K562 (cell line): ENCODE results near the gene ARMC7. TPM values are rescaled to one million over a fixed set of nuclear protein-coding genes. Genes with fewer than 3 reads are reported as not detected.

Experiments used
- CBFA2T3 ChIP-seq: fragments of 450-650 bp; IDR thresholded peaks from 2 replicates; pipeline ENCODE4 v1.6.1; 2017
- CHD2 ChIP-seq: IDR thresholded peaks from 2 replicates; pipeline ENCODE4 v1.6.1; 2011; ENCODE audit warnings: low read depth, low read length
- CTCF ChIP-seq, 3 experiments: IDR thresholded peaks in 2 of 3; conservative IDR thresholded peaks in 1 of 3; 2 replicates each; pipeline ENCODE4 v1.5.1; 2011 to 2012; ENCODE audit warnings: low read length in 3 of 3, mild to moderate bottlenecking in 3 of 3, control low read depth in 2 of 3, improper control_type of control experiment in 1 of 3, inconsistent platforms in 1 of 3, low read depth in 1 of 3, mixed read lengths in 1 of 3, moderate library complexity in 1 of 3; ENCODE audit not compliant: insufficient read depth in 2 of 3
- ETV5 ChIP-seq: sonication (generic); formaldehyde crosslinking; IDR thresholded peaks from 2 replicates; pipeline ENCODE4 v1.4.0; 2020; ENCODE audit warnings: low read depth, mild to moderate bottlenecking, missing genetic modification reagents
- HMBOX1 ChIP-seq: sonication (generic); IDR thresholded peaks from 2 replicates; pipeline ENCODE4 v1.6.1; 2016
- KAT8 ChIP-seq: fragments of 450-650 bp; IDR thresholded peaks from 2 replicates; pipeline ENCODE4 v1.6.1; 2016; ENCODE audit warnings: low read depth, mild to moderate bottlenecking
- KDM1A ChIP-seq, 2 experiments: fragments of 450-650 bp; IDR thresholded peaks; 2 replicates each; pipeline ENCODE4 v1.6.1; 2016; ENCODE audit warnings: mild to moderate bottlenecking in 2 of 2
- LARP7 ChIP-seq: fragments of 450-650 bp; IDR thresholded peaks from 2 replicates; pipeline ENCODE4 v1.6.1; 2016
- MAFF ChIP-seq: IDR thresholded peaks from 2 replicates; pipeline ENCODE4 v1.6.1; 2012; ENCODE audit warnings: low read length, improper control_type of control experiment
- MCM7 ChIP-seq, 2 experiments: fragments of 450-650 bp; IDR thresholded peaks; 2 replicates each; pipeline ENCODE4 v1.6.1; 2016 to 2018
- MEIS2 ChIP-seq: fragments of 450-650 bp; IDR thresholded peaks from 2 replicates; pipeline ENCODE4 v1.6.1; 2014; ENCODE audit warnings: mild to moderate bottlenecking; ENCODE audit not compliant: partially characterized antibody
- PHF20 ChIP-seq: fragments of 450-650 bp; IDR thresholded peaks from 2 replicates; pipeline ENCODE4 v1.6.1; 2018; ENCODE audit not compliant: partially characterized antibody
- PHF21A ChIP-seq: fragments of 450-650 bp; IDR thresholded peaks from 2 replicates; pipeline ENCODE4 v1.6.1; 2017; ENCODE audit warnings: low read depth, borderline replicate concordance
- RBFOX2 ChIP-seq: fragments of 200-400 bp; formaldehyde crosslinking; IDR thresholded peaks from 2 replicates; pipeline ENCODE4 v1.6.1; 2017; ENCODE audit warnings: low read depth, mild to moderate bottlenecking, low read length, moderate library complexity
- RBM17 ChIP-seq: fragments of 200-400 bp; formaldehyde crosslinking; IDR thresholded peaks from 2 replicates; pipeline ENCODE4 v1.6.1; 2017; ENCODE audit warnings: low read depth, mild to moderate bottlenecking, low read length, borderline replicate concordance
- RCOR1 ChIP-seq, 2 experiments: IDR thresholded peaks; 2 replicates each; pipeline ENCODE4 v1.6.1; 2012; ENCODE audit warnings: low read depth in 2 of 2, low read length in 2 of 2, borderline replicate concordance in 1 of 2, improper control_type of control experiment in 1 of 2
- SMAD1 ChIP-seq: fragments of 150-350 bp; IDR thresholded peaks from 2 replicates; pipeline ENCODE4 v1.6.1; 2014; ENCODE audit warnings: low read length, low read depth; ENCODE audit not compliant: partially characterized antibody
- SMAD3 ChIP-seq: fragments of 450-650 bp; formaldehyde crosslinking; conservative IDR thresholded peaks from 2 replicates; pipeline ENCODE4 v1.4.0; 2020; ENCODE audit warnings: mild to moderate bottlenecking
- TAL1 ChIP-seq: fragments of 450-650 bp; IDR thresholded peaks from 2 replicates; pipeline ENCODE4 v1.6.1; 2016; ENCODE audit warnings: mild to moderate bottlenecking
- ZFPM2 ChIP-seq: fragments of 250-450 bp; sonication (Bioruptor Pico); IDR thresholded peaks from 2 replicates; pipeline ENCODE4 v1.5.1; 2022; ENCODE audit warnings: mild to moderate bottlenecking
- ZNF133 ChIP-seq: fragments of 250-450 bp; sonication (Bioruptor Pico); IDR thresholded peaks from 2 replicates; pipeline ENCODE4 v1.4.0; 2020; ENCODE audit warnings: mild to moderate bottlenecking
- ZNF23 ChIP-seq: fragments of 250-450 bp; sonication (Bioruptor Pico); IDR thresholded peaks from 2 replicates; pipeline ENCODE4 v1.4.0; 2020; ENCODE audit warnings: mild to moderate bottlenecking
- ZNF717 ChIP-seq: fragments of 250-450 bp; sonication (Bioruptor Pico); IDR thresholded peaks from 2 replicates; pipeline ENCODE4 v1.5.0; 2021
- polyA plus RNA-seq, 8 experiments: library from polyadenylated mRNA; depleted of rRNA in 4 of 8; stranded (reverse) in 5 of 8; unstranded in 3 of 8; fragments of >200 nt; fragmentation: Nextera tagmentation in 2 of 8; fragmentation: Illumina TruSeq in 1 of 8; extraction: Ambion mirVana in 2 of 8; extraction: Trizol in 1 of 8; gene quantifications; 2 replicates each; pipeline versions ENCODE4 v1.2.1 to v1.2.3, GENCODE V29; 2011 to 2014; ENCODE audit warnings: inconsistent platforms in 1 of 8, missing spikeins in 1 of 8
- total RNA-seq, 7 experiments: library from RNA; depleted of rRNA in 6 of 7; stranded (reverse); fragments of >200 nt in 6 of 7; fragmentation: Illumina TruSeq in 2 of 7; extraction: Trizol in 2 of 7; gene quantifications; 2 replicates each; pipeline versions ENCODE4 v1.2.1 to v1.2.3, GENCODE V29; 2011 to 2021; ENCODE audit warnings: low replicate concordance in 1 of 7
- TF ChIP-seq, protein P1 (sequence below): fragments of 250-450 bp; sonication (Bioruptor Pico); IDR thresholded peaks from 2 replicates; pipeline ENCODE4 v1.4.0; 2020
- TF ChIP-seq, protein P2 (sequence below): fragments of 250-450 bp; sonication (Bioruptor Pico); IDR thresholded peaks from 2 replicates; pipeline ENCODE4 v1.5.0; 2020; ENCODE audit warnings: mild to moderate bottlenecking, borderline replicate concordance

Gene ARMC7
- total and polyA plus RNA-seq, 9 of the 15 experiments (the other 6 are each of a cell fraction or from before 2014, with no cell fraction given) = 1.4 to 15.2 (median 5.9) TPM

GRCh38 chr17:75096082-75096625 lies 13.6 kb upstream of the ARMC7 start (continued):
- TF ChIP-seq CTCF (IDR thresholded peaks at IDR 0.05 in 2 of 3, conservative IDR thresholded peaks at IDR 0.05 in 1 of 3; ENCODE audit: insufficient read depth in 2 of 3, low read depth in 1 of 3, low read length in 3 of 3) (no peak), ZNF23 (CRISPR knock-in tag) (no peak), SMAD1 (peak; percentile 71), RBFOX2 (peak; percentile 68), MEIS2 (peak; percentile 16), PHF20 (peak; percentile 16), RBM17 (no peak), CBFA2T3 (peak; percentile 58), MCM7 (IDR thresholded peaks at IDR 0.05) (no peak), CHD2 (peak; percentile 59; the same call in 1 of the 2 replicates), ETV5 (no peak), MAFF (peak; percentile 80), KDM1A (IDR thresholded peaks at IDR 0.05) (no peak; a peak in 1 of 4 replicates), SMAD3 (CRISPR knock-in tag) (no peak), ZNF133 (no peak), RCOR1 (IDR thresholded peaks at IDR 0.05; ENCODE audit: borderline replicate concordance in 1 of 2, low read depth in 2 of 2, low read length in 2 of 2) (peak in 1 of 2 experiments; percentile 77; a peak in 2 of 4 replicates), ZFPM2 (CRISPR knock-in tag) (no peak), LARP7 (0 out of 2 replicates have a peak, but pooled peaks have one; percentile 36), ZNF717 (CRISPR knock-in tag) (no peak), PHF21A (0 out of 2 replicates have a peak, but pooled peaks have one; percentile 53), KAT8 (no peak), HMBOX1 (no peak; the same call in 1 of the 2 replicates), TAL1 (no peak)
- TF ChIP-seq, protein P1, sequence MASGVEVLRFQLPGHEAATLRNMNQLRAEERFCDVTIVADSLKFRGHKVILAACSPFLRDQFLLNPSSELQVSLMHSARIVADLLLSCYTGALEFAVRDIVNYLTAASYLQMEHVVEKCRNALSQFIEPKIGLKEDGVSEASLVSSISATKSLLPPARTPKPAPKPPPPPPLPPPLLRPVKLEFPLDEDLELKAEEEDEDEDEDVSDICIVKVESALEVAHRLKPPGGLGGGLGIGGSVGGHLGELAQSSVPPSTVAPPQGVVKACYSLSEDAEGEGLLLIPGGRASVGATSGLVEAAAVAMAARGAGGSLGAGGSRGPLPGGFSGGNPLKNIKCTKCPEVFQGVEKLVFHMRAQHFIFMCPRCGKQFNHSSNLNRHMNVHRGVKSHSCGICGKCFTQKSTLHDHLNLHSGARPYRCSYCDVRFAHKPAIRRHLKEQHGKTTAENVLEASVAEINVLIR (CRISPR knock-in tag) = no peak
- TF ChIP-seq, protein P2, sequence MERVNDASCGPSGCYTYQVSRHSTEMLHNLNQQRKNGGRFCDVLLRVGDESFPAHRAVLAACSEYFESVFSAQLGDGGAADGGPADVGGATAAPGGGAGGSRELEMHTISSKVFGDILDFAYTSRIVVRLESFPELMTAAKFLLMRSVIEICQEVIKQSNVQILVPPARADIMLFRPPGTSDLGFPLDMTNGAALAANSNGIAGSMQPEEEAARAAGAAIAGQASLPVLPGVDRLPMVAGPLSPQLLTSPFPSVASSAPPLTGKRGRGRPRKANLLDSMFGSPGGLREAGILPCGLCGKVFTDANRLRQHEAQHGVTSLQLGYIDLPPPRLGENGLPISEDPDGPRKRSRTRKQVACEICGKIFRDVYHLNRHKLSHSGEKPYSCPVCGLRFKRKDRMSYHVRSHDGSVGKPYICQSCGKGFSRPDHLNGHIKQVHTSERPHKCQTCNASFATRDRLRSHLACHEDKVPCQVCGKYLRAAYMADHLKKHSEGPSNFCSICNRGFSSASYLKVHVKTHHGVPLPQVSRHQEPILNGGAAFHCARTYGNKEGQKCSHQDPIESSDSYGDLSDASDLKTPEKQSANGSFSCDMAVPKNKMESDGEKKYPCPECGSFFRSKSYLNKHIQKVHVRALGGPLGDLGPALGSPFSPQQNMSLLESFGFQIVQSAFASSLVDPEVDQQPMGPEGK (CRISPR knock-in tag) = no peak
